OCI-LY7 (cell line): Measurements from ENCODE around the gene CENPC.

Source experiments
- EZH2phosphoT487 ChIP-seq: fragments of 200-600 bp; sonication (generic); IDR thresholded peaks from 2 replicates; pipeline ENCODE4 v1.6.1; 2018; ENCODE audit warnings: low read depth, borderline replicate concordance, mild to moderate bottlenecking, mixed run types, antibody characterized with exemption, low read length, moderate library complexity, mixed read lengths
- TF ChIP-seq, protein P1 (sequence below): fragments of 200-600 bp; sonication (generic); conservative IDR thresholded peaks from 2 replicates; pipeline ENCODE4 v1.5.1; 2014; ENCODE audit warnings: mild to moderate bottlenecking, antibody characterized with exemption, low read length, moderate library complexity, mixed read lengths

DNA sequence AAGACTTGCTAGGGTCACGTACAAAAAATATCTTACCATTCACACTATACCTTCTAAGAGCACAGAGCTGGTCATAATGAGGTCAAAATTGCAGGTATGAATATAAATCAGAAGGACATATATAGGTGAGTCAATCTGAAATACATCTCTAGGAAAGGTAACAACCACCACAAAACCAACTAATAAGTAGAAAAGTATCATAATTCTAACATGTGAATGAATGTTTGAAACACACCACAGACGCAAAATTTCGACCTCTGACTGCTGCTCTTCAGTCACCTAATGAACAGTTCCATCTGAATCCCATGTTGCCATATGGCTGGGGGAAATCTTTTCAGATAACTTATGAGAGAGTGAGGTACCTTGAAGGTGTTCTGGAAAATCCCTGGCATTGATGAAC lies 35.3 kb upstream of the CENPC start:
- TF ChIP-seq, protein P1, sequence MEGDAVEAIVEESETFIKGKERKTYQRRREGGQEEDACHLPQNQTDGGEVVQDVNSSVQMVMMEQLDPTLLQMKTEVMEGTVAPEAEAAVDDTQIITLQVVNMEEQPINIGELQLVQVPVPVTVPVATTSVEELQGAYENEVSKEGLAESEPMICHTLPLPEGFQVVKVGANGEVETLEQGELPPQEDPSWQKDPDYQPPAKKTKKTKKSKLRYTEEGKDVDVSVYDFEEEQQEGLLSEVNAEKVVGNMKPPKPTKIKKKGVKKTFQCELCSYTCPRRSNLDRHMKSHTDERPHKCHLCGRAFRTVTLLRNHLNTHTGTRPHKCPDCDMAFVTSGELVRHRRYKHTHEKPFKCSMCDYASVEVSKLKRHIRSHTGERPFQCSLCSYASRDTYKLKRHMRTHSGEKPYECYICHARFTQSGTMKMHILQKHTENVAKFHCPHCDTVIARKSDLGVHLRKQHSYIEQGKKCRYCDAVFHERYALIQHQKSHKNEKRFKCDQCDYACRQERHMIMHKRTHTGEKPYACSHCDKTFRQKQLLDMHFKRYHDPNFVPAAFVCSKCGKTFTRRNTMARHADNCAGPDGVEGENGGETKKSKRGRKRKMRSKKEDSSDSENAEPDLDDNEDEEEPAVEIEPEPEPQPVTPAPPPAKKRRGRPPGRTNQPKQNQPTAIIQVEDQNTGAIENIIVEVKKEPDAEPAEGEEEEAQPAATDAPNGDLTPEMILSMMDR, result no peak
- no peak for TF ChIP-seq EZH2phosphoT487
